ENCODE measurements around the gene CASKIN1.
"Not testable (repeated sequence)": the region's sequence is repeated elsewhere in the genome, so short reads cannot be mapped to it uniquely, and the experiment has no call there.

CASKIN1 gene

GRCh38 chr16:2196162-2196980 lies at the start of gene CASKIN1:
CASKIN1 (minus strand) TSS chr16:2196605; CDS start chr16:2196432, 173 bp downstream.
- DNase-seq, result no peak

- no peak for DNase-seq
These were observed 48.8 kb upstream of the CASKIN1 start for GRCh38 chr16:2244926-2245795.

GRCh38 chr16:2244301-2244700 lies 47.9 kb upstream of the CASKIN1 start:
- no peak for DNase-seq

- DNase-seq, result no peak
These were observed 47.4 kb upstream of the CASKIN1 start for GRCh38 chr16:2243781-2244180.

- no peak for DNase-seq
These were observed 46.7 kb upstream of the CASKIN1 start for GRCh38 chr16:2243031-2243528.

GRCh38 chr16:2242598-2242997 lies 46.2 kb upstream of the CASKIN1 start:
- no peak for DNase-seq

- DNase-seq, result not testable (repeated sequence)
These were observed 43.9 kb upstream of the CASKIN1 start for GRCh38 chr16:2240331-2240730.

- no peak for DNase-seq
These were observed 42.7 kb upstream of the CASKIN1 start for GRCh38 chr16:2238838-2239675.

GRCh38 chr16:2238150-2238837 lies 41.9 kb upstream of the CASKIN1 start:
- no peak for DNase-seq

GRCh38 chr16:2237493-2238149 lies 41.2 kb upstream of the CASKIN1 start:
- DNase-seq, result no peak

GRCh38 chr16:2237102-2237482 lies 40.7 kb upstream of the CASKIN1 start:
- DNase-seq, result no peak

- DNase-seq, result no peak
These were observed 40.1 kb upstream of the CASKIN1 start, which contains the start of gene DNASE1L2 for GRCh38 chr16:2236337-2237101. DNASE1L2 (plus strand) TSS chr16:2236444; CDS start chr16:2236817, 373 bp downstream.

- DNase-seq, result no peak
These were observed 39.4 kb upstream of the CASKIN1 start for GRCh38 chr16:2235695-2236336.

GRCh38 chr16:2235234-2235651 lies 38.8 kb upstream of the CASKIN1 start:
- DNase-seq, result no peak

- DNase-seq, result no peak
These were observed 38.4 kb upstream of the CASKIN1 start for GRCh38 chr16:2234813-2235170.

- DNase-seq, result no peak
These were observed 37.7 kb upstream of the CASKIN1 start for GRCh38 chr16:2233872-2234812.

GRCh38 chr16:2233046-2233775 lies 36.8 kb upstream of the CASKIN1 start:
- no peak for DNase-seq
